Endothelial cell of umbilical vein (primary cell): Measurements from ENCODE around the gene TSPAN18. TPM values are rescaled to one million over a fixed set of nuclear protein-coding genes. Genes with fewer than 3 reads are reported as not detected.

Experiments
- BruUV-seq: library from RNA; stranded (reverse); fragments of 400-500 nt; replicated peaks from 2 replicates; lab custom pipeline; 2021; lab: Mats Ljungman, UMichigan
- CTCF ChIA-PET: fragments of 300-600, 350-600 bp; sonication (Branson Sonifier 250); formaldehyde crosslinking; loops from one replicate; lab custom pipeline; 2021; ENCODE audit warnings: antibody characterized with exemption, inconsistent platforms; lab: Charles Lee
- POLR2A ChIA-PET: fragments of 300-600, 350-600 bp; sonication (Branson Sonifier 250); formaldehyde crosslinking; loops from one replicate; lab custom pipeline; 2021; ENCODE audit warnings: antibody characterized with exemption, inconsistent platforms; lab: Charles Lee
- DNase-seq: peaks from one replicate; pipeline ENCODE4 v3.0.0-alpha.2; 2011; ENCODE audit warnings: low read depth, low spot score
- FAIRE-seq: peaks from 2 replicates; lab custom pipeline; 2011; peaks lifted over from hg19 to GRCh38; lab: Jason Lieb, UNC
- H2AFZ ChIP-seq: 2 replicates; pipeline ENCODE4 v1.6.0; 2012; ENCODE audit warnings: low read depth, low read length, control low read depth, inconsistent platforms
- H3K27ac ChIP-seq: 2 replicates; pipeline ENCODE4 v1.5.1; 2011; ENCODE audit warnings: low read depth, mild to moderate bottlenecking, control low read depth, low read length, moderate library complexity; ENCODE audit not compliant: insufficient read depth
- H3K27me3 ChIP-seq, 2 experiments: 2 replicates each; pipeline versions ENCODE4 v1.6.0 to v1.6.1; 2011; ENCODE audit warnings: low read length in 2 of 2, mixed read lengths in 1 of 2; ENCODE audit not compliant: control insufficient read depth in 2 of 2, insufficient read depth in 2 of 2
- H3K36me3 ChIP-seq, 2 experiments: 2 replicates in 1 of 2; 3 replicates in 1 of 2; pipeline ENCODE4 v1.5.1; 2011; ENCODE audit warnings: low read length in 2 of 2, mild to moderate bottlenecking in 1 of 2, moderate library complexity in 1 of 2; ENCODE audit not compliant: control insufficient read depth in 2 of 2, insufficient read depth in 2 of 2; ENCODE audit errors: extremely low read depth in 1 of 2
- H3K4me1 ChIP-seq: 3 replicates; pipeline ENCODE4 v1.5.1; 2011; ENCODE audit warnings: mild to moderate bottlenecking, low read length; ENCODE audit not compliant: control insufficient read depth, insufficient read depth; ENCODE audit errors: extremely low read depth
- H3K4me2 ChIP-seq: 2 replicates; pipeline ENCODE4 v1.6.1; 2011; ENCODE audit warnings: low read length, control low read depth, mixed read lengths; ENCODE audit not compliant: insufficient read depth
- H3K4me3 ChIP-seq, 3 experiments: fragments of 200-600 bp in 1 of 3; sonication (generic), shearing (Covaris generic) in 1 of 3; replicated peaks in 1 of 3; 2 replicates each; pipeline ENCODE4 v1.5.1; 2011 to 2016; ENCODE audit warnings: control low read depth in 3 of 3, low read length in 3 of 3, mild to moderate bottlenecking in 2 of 3, inconsistent platforms in 1 of 3, low read depth in 1 of 3, moderate library complexity in 1 of 3; ENCODE audit not compliant: insufficient read depth in 1 of 3
- H3K79me2 ChIP-seq: 2 replicates; pipeline ENCODE4 v1.6.0; 2012; ENCODE audit warnings: low read length, inconsistent platforms; ENCODE audit not compliant: control insufficient read depth, insufficient read depth
- H3K9ac ChIP-seq: replicated peaks from 2 replicates; pipeline ENCODE3; 2011; ENCODE audit warnings: low read length, control low read depth; ENCODE audit not compliant: insufficient read depth; ENCODE audit errors: extremely low read depth
- H3K9me1 ChIP-seq: replicated peaks from 3 replicates; pipeline ENCODE4 v1.6.0; 2011; ENCODE audit warnings: mild to moderate bottlenecking, low read length; ENCODE audit not compliant: control insufficient read depth, insufficient read depth; ENCODE audit errors: extremely low read depth
- H3K9me3 ChIP-seq: replicated peaks from 2 replicates; pipeline ENCODE4 v1.5.1; 2012; ENCODE audit warnings: low read length, inconsistent platforms; ENCODE audit not compliant: control insufficient read depth, insufficient read depth
- H4K20me1 ChIP-seq: replicated peaks from 2 replicates; pipeline ENCODE3; 2011; ENCODE audit warnings: mild to moderate bottlenecking, low read length; ENCODE audit not compliant: control insufficient read depth, insufficient read depth; ENCODE audit errors: extremely low read depth
- EZH2 ChIP-seq: IDR thresholded peaks from 2 replicates; pipeline ENCODE4 v1.6.1; 2012; ENCODE audit warnings: borderline replicate concordance, low read depth, mild to moderate bottlenecking, moderate library complexity, low read length, inconsistent platforms; ENCODE audit not compliant: severe bottlenecking
- FOS ChIP-seq: IDR thresholded peaks from 2 replicates; pipeline ENCODE4 v1.6.1; 2011; ENCODE audit warnings: mild to moderate bottlenecking, low read length, moderate library complexity, borderline replicate concordance; ENCODE audit not compliant: insufficient read depth
- GATA2 ChIP-seq: IDR thresholded peaks from 2 replicates; pipeline ENCODE4 v1.7.0; 2011; ENCODE audit warnings: low read depth, mild to moderate bottlenecking, moderate library complexity, mixed read lengths, low read length; ENCODE audit not compliant: insufficient read length, insufficient read depth
- JUN ChIP-seq: IDR thresholded peaks from 2 replicates; pipeline ENCODE4 v1.6.1; 2011; ENCODE audit warnings: borderline replicate concordance, low read depth; ENCODE audit not compliant: insufficient read length, insufficient read depth
- MYC ChIP-seq: IDR thresholded peaks from one replicate; pipeline ENCODE4 v1.6.1; 2011; ENCODE audit warnings: mild to moderate bottlenecking, low read depth, low read length
- POLR2A ChIP-seq: IDR thresholded peaks from 2 replicates; pipeline ENCODE4 v1.6.1; 2012; ENCODE audit warnings: low read depth, mild to moderate bottlenecking, control low read depth, low read length
- POLR2AphosphoS5 ChIP-seq: IDR thresholded peaks from 2 replicates; pipeline ENCODE4 v1.6.1; 2012; ENCODE audit warnings: low read depth, mild to moderate bottlenecking, control low read depth, low read length, moderate library complexity; ENCODE audit not compliant: insufficient read depth
- dilution Hi-C: fragments of 300-500 bp; cut with MboI; formaldehyde crosslinking; loops from one replicate; pipeline ENCODE4 v1.15.0; 2019; ENCODE audit warnings: low sequenced_read_pairs; ENCODE audit not compliant: extremely low pct_ligation_motif_present
- intact Hi-C: fragments of 100-400 bp; cut with micrococcal nuclease; formaldehyde crosslinking; loops from one replicate; pipeline ENCODE4 v1.10.0; 2022
- polyA plus RNA-seq, 4 experiments: library from polyadenylated mRNA; depleted of rRNA in 3 of 4; stranded (reverse) in 3 of 4; unstranded in 1 of 4; fragments of >200 nt; gene quantifications; 2 replicates each; pipeline versions ENCODE4 v1.2.1 to v1.2.3, GENCODE V29; 2011 to 2012; ENCODE audit warnings: missing spikeins in 1 of 4
- total RNA-seq: library from RNA; stranded (reverse); gene quantifications from 2 replicates; pipeline ENCODE4 v1.2.3, GENCODE V29; 2021
- TF ChIP-seq, protein P1 (sequence below), 2 donors: IDR thresholded peaks; 1 replicate in 1 of 2; 2 replicates in 1 of 2; pipeline ENCODE4 v1.5.1; 2011; ENCODE audit warnings: low read length in 2 of 2, mild to moderate bottlenecking in 2 of 2, moderate library complexity in 2 of 2, control low read depth in 1 of 2, inconsistent platforms in 1 of 2, low read depth in 1 of 2; ENCODE audit not compliant: insufficient read depth in 1 of 2; ENCODE audit errors: extremely low read depth in 1 of 2
- TF ChIP-seq, protein P2 (sequence below): IDR thresholded peaks from 2 replicates; pipeline ENCODE4 v1.6.1; 2011; ENCODE audit not compliant: insufficient read depth, insufficient read length

Gene TSPAN18
- total and polyA plus RNA-seq, 2 donors (not counting 3 experiments of a cell fraction or from before 2014, with no cell fraction given) = 32.2 to 118 TPM

DNA sequence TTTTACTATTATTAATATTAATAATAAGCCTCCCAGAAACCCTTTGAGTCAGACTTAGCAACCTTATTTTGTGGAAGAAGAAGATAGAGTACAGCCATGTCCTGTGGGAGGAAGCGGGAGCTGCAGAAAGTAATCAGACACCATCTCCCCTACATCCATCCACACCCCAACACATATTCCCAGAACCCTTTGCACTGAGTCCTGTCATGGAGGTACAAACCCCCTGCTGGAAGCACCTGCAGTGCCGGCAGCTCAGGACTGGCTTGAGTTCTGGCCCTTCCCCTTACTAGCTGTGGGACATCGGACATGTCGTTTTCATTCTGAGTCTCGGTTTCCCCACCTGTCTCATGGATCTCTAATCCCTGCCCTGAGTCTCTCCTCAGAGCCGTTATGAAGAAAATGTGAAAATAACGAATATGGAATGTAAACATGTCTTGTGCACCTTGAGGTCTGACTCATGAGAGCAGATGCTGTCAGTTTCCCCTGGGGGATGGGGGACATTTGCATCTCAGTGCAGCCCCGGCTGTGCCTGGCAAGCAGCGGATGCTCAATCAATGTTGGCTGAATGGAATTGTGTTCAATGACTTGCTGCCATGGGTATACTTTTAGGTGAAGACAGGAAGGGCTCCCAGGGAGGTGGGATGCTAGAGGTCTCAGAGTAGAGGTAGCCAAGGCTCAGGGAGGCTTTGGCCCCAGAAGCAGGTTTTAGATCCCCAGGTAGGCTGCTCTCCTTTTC, 178.5 kb downstream of the TSPAN18 start:
- Histone ChIP-seq H3K9me3 (no peaks in the 10 kb centered on the region), H3K36me3 (no peaks in the 10 kb centered on the region), H3K27ac (no peak overlapping the region), H4K20me1 (no peaks in the 10 kb centered on the region), H3K4me1 (no peaks in the 10 kb centered on the region), H3K27me3 (no peaks in the 10 kb centered on the region), H3K9ac (no peak overlapping the region), H3K9me1 (no peaks in the 10 kb centered on the region), H3K79me2 (no peaks in the 10 kb centered on the region), H3K4me3 (no peak overlapping the region), H3K4me2 (no peak overlapping the region), H2AFZ (no peak overlapping the region)
- POLR2A ChIA-PET = no interaction called here
- CTCF ChIA-PET = interaction anchor here (3.1 kb wide), 1 partner anchor 288 kb away, joined by 14 read pairs; no protein-coding TSS in a partner anchor
- intact Hi-C loops = no loop called here
- dilution Hi-C loops = no loop called here
- TF ChIP-seq GATA2 (no peak), FOS (no peak), EZH2 (no peak), POLR2A (no peak), JUN (no peak), MYC (no peak), POLR2AphosphoS5 (no peak)
- TF ChIP-seq, protein P1, sequence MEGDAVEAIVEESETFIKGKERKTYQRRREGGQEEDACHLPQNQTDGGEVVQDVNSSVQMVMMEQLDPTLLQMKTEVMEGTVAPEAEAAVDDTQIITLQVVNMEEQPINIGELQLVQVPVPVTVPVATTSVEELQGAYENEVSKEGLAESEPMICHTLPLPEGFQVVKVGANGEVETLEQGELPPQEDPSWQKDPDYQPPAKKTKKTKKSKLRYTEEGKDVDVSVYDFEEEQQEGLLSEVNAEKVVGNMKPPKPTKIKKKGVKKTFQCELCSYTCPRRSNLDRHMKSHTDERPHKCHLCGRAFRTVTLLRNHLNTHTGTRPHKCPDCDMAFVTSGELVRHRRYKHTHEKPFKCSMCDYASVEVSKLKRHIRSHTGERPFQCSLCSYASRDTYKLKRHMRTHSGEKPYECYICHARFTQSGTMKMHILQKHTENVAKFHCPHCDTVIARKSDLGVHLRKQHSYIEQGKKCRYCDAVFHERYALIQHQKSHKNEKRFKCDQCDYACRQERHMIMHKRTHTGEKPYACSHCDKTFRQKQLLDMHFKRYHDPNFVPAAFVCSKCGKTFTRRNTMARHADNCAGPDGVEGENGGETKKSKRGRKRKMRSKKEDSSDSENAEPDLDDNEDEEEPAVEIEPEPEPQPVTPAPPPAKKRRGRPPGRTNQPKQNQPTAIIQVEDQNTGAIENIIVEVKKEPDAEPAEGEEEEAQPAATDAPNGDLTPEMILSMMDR (IDR thresholded peaks at IDR 0.05; ENCODE audit: extremely low read depth in 1 of 2, insufficient read depth in 1 of 2, low read depth in 1 of 2, low read length in 2 of 2) = no peak
- TF ChIP-seq, protein P2, sequence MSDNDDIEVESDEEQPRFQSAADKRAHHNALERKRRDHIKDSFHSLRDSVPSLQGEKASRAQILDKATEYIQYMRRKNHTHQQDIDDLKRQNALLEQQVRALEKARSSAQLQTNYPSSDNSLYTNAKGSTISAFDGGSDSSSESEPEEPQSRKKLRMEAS = no peak
- DNase-seq (no peak), FAIRE-seq (no peak)
- BruUV-seq = no TSS peak
